ENCODE results near the gene ATP4B.

Gene ATP4B

DNA sequence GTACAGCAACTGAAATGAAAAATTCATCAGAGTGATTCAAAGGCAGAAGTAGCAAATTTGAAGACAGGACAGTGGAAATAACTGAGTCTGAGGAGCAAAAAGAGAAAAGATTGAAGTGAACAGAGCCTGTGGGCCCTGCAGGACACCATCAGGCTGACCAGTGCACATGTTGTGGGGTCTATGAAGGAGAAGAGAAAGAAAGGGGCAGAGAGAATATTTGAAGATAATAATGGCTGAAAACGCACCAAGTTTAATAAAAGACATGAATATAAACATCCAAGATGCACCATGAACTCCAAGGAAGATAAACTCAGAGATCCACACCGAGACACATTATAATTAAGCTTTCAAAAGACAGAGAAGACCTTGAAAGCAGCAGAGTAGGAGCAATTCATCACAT, 15.4 kb downstream of the ATP4B start:
- DNase-seq (ENCODE audit: low spot score), result no peak

DNA sequence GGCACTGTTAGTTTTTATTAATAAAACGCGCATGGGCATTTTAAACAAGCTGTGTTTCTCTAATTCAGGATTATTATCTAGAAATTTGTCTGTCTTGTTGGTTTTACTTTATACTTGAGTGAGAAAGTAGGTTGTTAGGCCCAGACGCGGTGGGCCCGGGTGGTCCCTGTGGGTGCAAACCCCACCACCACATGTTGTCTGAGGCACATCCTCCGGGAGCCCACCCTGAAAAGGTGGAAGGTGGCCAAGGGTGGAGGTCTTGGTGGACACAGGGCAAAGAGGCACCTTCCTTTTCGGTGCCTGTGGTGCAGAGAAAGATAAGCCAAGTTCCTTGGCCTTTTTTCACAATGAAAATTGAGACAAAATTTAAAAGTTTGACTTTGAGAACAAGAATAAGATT, 16.6 kb downstream of the ATP4B start:
- no peak for DNase-seq (ENCODE audit: low spot score)

DNA sequence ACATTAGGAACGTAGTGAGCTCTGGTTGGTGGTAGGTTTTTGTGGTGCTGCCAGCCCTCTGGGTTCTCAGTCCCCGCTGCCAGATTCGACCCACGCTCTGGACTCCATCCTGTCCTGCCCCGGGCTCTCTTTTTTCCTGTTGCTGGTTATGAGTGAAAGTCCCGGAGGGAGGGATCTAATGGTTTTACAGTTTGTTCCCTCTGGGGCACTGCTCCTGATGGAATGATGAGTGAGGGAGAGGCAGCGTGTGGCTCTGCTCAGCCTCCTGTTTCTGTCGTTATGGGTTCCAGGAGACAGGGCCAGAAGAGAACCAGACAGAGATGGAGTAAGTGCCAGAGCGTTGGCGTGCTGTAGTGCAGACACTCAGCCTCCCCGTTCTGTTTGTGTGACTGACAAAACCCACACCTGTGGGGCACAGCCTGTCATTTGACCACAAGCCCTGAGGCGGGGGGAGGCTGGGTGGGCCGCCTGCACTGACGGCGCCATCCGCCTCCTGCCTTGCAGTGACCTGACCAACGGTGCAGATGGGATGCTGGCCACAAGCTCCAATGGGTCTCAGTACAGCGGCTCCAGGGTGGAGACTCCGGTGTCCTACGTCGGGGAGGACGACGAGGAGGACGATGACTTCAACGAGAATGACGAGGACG, 18.3 kb downstream of the ATP4B start:
- no peak for DNase-seq (ENCODE audit: low spot score)

DNA sequence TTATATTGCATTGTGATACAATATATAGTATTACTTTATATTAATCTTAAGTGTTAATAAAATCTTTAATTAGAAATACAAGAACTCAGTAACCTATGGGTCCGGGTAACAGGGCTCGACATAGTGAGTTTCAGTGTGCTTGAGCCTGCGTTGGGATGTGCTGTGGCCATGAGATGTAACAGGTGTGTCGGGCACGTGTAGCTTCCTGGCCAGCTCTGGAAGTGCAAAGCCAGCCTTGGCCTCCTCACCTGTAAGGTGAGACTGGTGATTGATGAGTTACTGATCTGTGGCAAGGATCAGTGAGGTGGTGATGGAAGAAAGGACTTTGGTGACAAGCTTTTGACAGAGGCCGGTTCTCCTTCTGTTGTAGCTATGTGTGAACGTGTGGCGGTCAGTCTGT, 19.2 kb downstream of the ATP4B start:
- no peak for DNase-seq (ENCODE audit: low spot score)

DNA sequence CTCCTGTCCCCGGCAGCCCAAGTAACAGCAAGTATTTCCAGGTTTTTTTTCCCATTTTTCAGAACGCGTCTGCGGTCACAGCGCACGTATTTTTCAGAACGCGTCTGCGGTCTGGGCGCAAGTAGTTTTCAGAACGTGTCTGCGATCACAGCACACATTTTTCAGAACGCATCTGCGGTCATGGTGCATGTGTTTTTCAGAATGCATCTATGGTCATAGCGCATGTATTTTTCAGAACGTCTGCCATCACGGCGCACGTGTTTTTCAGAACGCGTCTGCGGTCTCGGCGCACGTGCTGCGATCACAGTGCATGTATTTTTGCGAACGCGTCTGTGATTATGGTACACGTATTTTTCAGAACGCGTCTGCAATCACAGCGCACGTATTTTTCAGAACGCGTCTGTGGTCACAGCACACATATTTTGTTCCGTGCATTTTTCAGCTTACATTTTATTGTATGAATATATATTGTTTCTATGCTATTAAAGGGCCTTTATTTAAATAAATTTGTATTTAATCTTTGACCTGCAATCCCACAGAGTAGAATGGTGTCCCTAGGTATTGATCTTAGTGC, 19.7 kb downstream of the ATP4B start:
- no peak for DNase-seq (ENCODE audit: low spot score)

DNA sequence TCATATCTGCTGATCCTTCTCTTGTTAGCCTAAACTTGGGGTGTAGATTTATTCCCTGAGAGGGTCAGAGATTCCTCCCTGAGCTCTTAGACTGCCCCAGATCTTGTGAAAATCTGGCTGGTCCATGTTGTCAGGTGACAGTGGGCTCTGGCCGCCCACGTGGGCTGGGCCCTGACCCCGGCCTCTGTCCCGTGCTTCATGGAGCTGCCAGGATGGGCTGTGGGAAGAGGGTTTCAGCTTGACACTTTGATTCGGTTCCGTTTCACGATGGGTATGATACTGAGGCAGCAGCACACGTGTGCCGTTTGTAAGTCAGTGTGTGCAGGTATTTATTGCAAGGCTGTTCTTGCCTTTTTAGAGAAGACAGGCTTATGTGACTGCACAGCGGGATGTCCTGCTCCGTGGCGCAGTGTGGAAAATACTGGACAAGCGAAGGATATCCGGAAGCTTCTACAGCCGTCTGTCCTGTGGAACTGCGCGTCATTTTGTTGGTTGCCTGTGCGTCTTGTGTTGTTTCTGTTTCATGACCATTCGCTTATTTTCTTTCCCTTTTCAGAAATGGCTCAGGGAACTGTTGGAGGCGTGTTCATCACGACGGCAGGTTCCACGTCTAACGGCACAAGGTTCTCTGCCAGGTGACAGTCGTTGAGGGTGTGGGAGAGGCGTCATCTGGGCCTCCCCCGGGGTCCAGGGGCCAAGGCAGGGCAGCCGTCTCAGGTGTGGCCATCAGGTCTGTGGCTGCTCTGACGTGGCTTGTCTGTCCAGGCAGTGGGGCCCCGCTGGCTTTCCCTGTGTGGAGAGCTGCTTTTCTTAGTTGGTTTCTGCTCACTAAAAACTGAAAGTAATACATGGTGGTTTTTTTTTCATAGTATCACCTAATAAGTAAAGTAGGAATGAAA, 20.5 kb downstream of the ATP4B start:
- DNase-seq (ENCODE audit: low spot score), result no peak

DNA sequence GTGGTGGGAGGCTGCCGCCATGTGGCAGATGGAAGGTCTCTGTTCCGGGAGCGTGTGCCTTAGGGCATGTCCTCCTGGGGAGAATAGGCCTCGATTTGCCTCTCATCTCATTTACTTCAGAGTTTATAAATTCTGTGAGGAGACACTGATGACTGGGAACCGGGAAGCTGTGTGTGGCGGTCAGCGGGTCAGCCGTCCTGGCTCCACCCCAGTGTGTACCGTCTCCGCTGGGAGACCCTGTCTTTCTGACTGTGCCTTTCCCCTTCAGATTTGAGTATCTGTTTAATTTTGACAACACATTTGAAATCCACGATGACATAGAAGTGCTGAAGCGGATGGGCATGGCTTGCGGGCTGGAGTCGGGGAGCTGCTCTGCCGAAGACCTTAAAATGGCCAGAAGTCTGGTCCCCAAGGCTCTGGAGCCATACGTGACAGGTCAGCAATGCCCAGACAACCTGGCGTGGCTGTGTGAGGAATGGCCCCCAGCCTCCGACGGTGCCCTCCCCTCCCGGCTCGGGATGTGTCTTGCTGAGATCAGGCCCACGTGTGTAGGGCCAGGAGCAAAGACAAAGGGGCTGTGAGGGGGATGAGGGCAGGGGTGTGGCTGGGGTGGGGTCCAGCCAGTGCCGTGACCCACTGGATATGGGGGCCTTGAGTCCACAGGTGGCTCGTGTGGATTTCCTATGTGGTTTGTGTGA, 21.6 kb downstream of the ATP4B start:
- no peak for DNase-seq (ENCODE audit: low spot score)

DNA sequence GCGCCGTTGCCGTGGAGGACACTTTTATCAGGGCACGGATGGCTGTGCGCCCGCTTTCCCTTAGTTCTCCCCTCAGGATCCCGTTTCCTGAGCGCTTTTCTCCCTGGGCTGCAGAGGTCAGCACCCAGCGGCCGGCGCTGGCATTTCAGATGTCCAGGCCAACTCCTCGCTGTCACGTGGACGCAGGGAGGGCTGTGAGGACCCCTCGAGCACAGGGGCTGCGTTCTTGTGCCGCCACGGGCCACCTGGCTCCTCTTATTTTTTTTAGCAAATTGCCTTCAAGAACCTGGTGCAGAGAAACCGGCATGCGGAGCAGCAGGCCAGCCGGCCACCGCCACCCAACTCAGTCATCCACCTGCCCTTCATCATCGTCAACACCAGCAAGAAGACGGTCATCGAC, 22.3 kb downstream of the ATP4B start:
- DNase-seq (ENCODE audit: low spot score), result no peak

DNA sequence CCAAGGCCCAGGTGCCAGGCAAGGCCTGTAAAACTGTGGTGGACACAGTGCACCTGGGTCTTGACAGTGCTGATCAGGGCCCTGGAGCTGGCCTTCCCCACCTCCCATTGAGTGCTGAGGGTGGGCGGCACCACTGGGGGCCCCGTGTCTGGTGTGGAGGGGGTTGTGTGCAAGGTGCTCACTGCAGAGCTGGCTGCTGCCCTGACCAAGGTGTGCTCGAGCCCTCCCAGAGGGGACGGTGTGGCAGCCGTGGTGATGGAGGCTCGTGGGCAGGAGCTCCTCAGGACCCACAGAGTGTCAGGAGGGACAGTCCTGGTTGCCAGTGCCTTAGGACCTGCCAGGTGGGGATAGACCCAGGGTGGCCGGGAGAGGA, 23.0 kb downstream of the ATP4B start:
- DNase-seq (ENCODE audit: low spot score), result no peak

DNA sequence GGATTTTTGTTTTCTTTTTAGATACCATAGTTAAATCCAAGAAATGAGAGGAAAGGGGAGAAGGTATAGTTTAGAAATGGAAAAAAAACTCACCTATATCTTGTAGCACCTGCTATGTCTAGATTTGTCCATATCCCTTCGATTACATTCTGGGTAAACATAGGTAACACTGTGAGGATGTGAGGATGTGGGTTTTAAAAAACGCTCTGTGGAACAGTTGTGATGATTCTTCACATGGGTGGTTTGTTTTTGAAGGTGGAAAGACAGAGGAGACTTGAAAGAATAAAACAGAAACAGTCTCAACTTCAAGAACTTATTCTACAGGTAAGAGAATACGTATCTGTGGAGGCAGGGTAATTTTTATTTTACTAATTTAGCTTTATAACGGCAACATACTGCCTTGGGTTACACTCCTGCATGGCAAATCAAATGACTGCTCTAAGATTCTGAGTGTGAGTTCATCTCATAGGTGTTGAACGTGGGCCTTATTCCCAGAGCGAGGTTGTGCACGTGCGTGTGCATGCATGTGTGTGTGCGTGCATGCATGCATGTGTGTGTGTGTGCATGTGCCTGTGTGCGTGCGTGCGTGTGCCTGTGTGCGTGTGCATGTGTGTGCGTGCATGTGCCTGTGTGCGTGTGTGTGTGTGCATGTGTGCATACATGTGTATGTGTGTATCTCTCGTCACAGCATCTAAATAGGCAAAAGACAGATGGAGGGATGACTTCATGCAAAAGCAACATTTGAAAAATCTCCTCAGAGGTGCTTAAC, 23.5 kb downstream of the ATP4B start:
- DNase-seq (ENCODE audit: low spot score), result no peak

DNA sequence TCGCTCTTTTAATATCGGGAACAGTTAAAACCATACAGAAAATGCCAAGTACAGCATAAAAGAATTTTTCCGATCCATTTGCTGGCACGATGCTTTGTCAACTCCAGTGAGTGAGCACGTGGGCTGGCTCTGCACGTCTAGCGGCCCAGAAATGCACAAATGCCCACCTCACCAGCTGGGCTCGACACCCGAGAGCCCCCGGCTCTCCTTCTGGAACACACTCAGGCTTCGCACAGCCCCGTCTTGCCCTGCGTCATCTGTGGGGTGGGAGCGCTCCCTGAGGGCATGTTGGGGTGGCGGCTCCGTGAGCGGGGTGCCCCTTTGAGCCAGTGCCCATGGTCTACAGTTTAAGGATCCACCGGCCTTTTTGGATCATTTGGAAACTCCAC, 24.5 kb downstream of the ATP4B start:
- no peak for DNase-seq (ENCODE audit: low spot score)

DNA sequence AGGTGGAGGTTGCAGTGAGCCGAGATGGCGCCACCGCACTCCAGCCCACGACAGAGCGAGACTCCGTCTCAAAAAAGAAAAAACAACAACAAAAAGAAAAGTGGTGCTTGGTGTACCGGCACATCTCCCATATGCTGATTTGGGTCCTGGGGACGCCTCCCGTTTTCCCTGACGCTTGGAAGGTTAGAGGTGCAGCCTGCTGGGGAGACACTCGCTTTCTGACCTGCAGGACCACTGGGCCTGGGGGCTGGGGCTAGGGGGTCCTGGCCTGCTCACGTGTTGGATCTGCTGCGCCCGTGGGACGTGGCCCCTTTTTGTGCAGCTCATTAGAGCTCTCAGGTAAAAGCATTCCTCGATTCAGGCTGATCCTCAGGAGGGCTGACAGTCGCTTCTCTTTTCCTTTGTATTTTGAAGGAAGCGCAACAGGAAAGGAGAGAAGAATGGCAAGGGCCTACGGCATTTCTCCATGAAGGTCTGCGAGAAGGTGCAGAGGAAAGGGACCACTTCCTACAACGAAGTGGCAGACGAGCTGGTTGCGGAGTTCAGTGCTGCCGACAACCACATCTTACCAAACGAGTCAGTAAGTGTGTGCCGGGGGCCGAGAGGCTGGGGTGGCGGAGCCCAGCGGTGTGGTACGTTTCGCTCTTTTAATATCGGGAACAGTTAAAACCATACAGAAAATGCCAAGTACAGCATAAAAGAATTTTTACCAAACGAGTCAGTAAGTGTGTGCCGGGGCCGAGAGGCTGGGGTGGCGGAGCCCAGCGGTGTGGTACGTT, 25.1 kb downstream of the ATP4B start:
- no peak for DNase-seq (ENCODE audit: low spot score)

DNA sequence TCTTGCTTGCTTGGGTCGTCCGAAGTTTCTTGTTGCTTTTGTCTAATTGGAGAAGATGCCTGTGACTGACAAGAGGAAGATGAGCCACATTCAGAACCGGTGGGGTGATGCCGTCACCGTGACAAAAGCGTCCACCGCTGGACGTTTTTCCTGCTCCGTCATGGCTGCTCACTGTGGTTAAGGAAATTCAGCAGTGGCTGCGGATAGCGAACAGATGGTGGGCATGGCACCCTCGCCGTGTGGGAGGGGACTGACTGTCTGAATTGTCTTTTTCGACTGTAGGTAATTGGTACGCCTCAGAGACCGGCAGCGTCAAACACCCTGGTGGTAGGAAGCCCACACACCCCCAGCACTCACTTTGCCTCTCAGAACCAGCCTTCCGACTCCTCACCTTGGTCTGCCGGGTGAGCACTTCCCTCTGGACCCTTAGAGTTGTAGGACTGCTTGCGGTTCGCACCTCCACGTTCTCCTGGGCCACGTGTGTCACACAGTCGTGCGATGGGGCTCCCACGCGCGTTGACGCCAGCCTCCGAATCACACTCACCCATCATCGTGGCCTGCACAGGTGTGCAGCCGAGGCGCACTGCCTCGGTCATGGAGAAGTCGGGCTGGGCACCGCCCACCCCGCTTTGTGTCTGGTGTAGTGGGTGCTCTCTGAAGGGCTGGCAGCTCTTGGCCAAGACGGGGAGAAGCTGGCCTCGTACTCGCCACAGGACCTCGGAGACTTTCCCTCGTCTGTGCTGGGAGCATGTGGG, 26.5 kb downstream of the ATP4B start:
- DNase-seq (ENCODE audit: low spot score), result no peak

DNA sequence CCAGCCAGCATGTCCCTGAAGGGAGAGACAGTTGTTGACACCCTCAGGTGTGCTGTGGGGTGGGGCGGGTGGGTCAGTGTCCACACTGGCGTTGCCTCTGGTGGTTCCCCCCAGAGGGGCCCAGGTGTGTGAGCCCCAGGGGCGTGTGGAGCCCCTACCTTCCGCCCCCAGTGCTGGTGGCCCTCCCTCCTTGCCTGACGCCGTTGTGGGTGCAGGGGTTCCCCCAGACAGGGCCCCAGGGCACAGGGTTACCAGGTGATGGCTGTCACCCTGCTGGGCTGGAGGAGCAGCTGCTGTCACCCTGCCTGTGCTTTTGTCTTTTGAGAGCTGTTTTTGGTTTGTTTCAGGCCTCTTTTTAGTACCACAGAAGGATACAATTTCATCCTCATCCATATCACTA, 27.2 kb downstream of the ATP4B start:
- no peak for DNase-seq (ENCODE audit: low spot score)

DNA sequence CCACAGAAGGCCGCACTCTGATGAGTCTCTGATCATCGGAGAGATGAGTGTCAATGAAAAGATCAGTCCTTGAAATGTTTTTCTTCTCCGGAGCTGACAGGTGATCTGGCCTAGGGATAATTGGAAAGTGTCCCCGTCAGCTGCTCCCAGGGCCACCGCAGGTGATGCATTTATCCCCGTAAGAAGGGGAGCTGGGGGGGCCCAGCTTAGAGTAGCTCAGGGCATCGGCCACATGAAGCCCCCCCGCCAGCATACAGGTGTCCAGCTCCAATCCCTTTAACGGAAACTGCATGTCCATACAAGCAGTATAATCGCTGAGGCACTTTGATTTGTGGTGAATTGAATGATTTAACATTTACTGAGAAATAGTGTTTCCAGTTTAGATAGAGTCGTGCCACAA, 27.7 kb downstream of the ATP4B start:
- no peak for DNase-seq (ENCODE audit: low spot score)

DNA sequence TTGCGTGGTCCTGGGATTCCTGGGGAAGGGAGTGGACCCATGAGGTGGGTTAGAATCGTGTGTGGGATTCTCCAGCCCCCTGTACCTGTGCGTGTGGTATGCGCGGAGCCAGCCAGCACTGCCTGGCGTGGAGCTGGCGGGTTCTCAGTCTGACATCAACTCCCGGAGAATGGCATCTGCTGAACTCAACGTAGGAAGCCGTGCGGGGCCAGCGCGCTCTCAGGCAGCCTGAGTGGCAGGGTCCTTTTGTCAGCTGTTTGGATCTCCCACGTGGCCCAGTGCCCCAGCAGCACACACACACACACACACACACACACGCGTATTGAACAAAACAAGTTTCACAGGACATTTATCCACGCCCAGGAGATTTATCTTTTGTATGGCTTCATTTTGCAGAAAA, 28.1 kb downstream of the ATP4B start:
- DNase-seq (ENCODE audit: low spot score), result no peak

DNA sequence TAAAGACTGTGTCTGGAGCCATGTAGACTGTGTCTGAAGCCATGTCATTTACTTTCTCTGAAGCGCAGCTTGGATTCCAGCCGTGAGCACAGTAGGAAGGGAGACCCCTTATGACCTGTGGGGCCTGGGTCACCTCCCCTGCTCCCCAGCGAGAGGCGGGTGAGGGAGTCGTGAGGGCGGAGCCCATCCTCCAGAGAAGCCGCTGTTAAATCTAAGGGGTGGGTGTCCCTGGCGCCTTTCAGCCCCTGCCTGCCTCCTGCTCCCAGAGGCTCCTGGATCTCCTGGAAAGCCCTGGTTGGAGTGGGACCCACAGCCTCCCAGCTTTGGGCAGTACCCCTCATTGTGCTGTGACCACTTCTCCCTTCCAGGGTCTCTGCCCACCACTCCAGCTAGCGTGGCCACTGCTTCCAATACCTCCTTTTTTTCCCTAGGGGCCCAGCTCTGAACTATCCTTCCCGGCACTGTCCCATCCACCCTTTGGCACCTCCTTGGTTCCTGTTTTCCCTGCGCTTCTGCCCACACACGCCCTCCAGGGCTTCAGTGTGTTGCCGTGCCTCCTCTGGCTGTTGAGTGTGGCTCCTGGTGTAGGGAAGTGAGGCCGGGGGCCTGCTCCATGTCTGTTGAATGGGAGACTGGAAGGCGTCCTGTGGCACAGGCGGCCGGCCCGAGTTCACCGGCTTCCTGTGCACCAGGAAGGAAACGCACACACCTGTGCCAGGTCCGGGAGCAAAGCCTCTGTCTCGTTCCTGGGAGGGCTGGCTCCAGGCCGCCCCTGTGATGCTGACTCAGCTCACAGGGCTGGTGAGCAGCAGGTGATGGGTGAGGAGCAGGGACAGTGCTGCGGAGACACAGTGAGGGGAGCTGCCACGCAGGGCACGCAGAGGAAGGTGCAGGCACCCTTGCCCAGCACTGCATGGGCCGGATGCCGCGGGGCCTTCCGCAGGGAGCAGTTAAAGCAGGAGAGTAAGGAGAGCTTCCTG, 29.4 kb downstream of the ATP4B start:
- no peak for DNase-seq (ENCODE audit: low spot score)

DNA sequence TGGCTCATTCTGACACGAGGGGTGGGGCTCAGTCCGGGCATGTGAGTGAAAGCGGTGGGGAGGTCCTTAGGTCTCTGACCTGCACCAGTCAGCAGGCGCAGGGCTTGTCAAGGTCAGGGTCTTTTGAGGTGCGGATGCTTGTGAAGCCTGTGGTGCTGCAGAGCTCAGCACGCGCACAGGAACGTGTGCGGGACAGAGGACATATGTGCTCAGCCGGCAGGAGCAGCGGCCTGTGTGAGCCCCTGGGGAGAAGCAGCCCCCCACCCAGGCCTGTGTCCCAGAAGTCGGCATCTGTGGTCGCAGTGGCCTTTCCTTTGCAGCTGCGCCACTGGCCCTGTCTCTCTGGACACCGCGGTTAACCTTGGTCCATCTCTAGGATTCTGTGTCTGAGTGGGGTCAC, 30.9 kb downstream of the ATP4B start:
- DNase-seq (ENCODE audit: low spot score), result no peak

DNA sequence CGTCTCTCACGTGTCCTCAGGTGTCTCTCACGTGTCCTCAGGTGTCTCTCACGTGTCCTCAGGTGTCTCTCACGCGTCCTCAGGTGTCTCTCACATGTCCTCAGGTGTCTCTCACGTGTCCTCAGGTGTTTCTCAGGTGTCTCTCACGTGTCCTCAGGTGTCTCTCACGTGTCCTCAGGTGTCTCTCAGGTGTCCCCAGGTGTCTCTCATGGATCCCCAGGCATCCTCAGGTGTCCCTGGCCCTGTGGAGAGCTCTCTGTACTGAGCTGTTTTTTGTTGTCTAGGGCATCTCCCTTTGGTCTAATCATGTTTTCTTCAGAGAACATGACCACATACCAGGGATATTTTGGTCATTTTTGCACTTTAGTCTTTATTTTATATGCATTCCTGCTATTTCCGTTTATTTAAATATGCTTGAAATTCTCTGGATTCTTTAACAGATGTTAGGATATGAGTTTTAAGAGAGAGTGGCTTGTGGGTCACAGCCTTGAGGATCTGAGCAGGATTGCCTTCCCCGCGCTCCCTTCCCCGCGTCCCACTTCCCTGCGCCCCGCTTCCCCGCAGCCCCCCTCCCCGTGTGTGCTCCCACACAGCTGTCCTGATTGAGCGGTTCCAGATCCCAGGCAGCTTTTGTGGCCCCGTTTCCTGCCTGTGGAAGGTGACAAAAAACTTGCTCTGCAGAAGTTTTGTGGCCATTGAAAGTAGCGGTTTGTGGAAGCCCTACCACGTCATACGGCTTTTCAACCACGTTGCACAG, 31.9 kb downstream of the ATP4B start:
- no peak for DNase-seq (ENCODE audit: low spot score)

Measured in CD4-positive, alpha-beta T cell treated with Interleukin-2 at 100 ng/mL for 4 hours (primary cell).